ENCODE measurements around the gene APC2.

The APC2 gene

DNA sequence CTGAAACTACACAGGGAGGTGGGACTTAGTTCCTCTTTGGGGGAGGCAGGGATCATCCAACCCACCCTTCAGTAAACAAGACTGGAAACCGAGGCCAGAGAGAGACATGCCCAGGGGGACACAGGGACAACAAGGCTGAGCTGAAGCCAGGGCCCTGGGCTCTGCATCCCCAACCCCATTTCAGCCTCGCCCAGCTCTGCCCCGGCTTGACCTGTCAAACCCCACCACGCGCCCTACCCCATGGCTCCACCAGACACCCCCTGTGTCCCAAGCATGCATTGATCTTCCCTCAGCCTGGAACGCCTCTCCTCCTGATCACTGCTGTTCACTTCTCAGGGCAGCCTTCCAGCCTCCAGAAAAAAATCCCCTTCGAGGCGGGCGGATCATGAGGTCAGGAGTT, 2.0 kb upstream of the APC2 start:
- DNase-seq (ENCODE audit: low read depth) = no peak

DNA sequence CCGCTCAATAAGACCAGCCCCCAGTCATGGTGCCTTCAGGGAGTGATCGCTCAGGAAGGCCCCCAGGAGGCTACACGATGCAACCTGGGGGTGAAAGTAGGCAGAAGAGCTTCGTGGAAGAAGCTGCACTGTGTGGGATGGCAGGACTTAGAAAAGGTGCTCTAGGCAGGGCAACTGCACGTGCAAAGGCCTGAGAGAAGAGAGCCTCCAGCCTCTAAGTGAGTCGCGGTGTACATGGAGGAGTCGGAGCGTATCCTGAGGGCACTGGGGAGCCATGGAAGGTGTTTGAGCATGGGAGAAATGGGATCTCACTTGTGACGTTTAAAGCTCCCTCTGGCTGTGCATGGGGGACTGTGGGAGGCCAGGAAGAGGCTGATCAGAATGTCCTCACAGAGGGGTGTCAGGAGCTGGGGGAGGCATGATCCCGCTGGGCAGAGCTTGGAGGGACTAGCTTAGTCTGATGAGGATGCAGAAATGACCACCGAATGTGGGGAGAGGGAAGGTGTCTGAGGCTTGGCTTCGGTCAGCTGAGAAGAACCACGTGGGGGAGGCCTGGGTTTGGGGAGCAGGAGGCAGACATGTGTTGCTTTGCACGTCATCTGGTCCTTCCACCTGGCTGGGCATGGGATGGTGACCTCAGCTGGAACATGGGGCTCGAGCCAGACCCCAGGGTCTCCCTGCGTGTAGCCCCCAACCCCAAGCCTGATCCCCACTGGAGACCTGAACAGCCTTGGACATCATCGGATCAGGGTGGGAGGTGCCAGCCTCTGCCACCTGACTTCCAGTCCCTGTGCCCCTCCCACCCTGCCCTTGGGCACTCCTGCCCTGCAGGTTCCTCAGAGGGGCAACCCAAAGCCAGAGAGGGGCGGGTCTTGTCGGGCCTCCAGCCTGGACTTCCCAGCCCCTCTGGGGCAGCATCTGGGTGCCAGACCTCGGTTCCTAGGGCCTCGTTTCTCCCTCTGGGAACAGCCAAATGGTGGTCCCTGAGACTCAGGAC, 1.1 kb downstream of the APC2 start:
- no peak for DNase-seq (ENCODE audit: low read depth)

DNA sequence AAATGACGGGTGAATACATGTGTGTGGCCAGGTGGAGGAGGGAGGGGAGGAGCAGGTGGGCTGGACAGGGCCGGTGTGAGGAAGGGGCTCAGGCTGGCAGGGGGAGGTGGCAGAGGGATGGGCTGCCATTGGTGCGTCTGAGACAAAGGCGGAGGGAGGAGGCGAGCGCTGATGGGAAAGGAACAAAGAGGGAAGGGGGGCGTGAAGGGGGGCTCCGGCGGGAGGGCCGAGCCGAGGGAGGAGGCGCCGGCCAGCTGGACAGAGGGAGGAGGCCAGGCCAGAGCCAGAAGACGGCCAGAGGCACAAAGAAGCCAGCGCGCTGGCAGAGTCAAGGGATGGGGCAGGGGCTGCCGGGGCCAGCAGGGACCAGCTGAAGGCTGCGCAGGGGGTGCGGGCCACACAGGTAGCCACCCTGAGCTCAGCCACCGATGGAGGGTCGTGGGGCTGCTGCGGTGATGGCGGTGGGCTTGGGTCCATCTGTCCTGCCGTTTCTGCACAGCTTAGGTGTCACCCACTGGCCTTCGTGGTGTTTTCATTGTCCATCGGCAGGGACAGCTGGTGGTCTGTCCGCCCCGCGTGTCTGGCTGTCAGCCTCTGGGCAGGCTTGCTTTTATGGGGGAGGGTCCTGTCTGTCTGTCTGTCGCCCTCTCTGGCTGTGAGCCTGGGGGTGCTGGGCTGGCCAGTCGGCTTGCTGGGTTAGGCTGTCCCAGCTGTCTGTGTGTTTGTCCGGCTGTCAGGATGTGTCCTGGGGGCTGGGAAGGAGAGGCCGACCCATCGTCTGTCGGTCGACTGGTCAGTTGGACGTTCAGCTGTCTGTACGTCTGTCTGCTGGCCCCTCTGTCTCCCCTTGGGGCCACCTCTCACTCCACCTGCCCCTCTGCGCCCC, 2.2 kb downstream of the APC2 start:
- no peak for DNase-seq (ENCODE audit: low read depth)

GRCh38 chr19:1452802-1453524, 3.0 kb downstream of the APC2 start:
- DNase-seq (ENCODE audit: low read depth) = no peak

- DNase-seq (ENCODE audit: low read depth) = no peak
Observed at GRCh38 chr19:1453525-1454364, 3.8 kb downstream of the APC2 start.

DNA sequence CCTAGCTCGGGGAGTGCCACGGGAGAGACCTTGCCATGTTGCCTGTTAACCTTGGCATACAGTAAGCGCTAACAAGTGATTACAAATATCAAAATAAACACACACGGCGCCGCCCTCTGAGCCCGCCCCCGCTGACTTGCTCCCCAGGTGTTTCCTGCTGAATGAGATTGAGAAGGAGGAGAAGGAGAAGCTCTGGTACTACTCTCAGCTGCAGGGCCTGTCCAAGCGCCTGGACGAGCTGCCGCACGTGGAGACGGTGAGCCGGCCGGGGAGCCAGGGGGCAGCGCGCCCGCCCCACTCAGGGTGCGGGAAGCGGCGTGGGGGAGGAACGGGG, 5.0 kb downstream of the APC2 start:
- no peak for DNase-seq (ENCODE audit: low read depth)

GRCh38 chr19:1455336-1456120, 5.6 kb downstream of the APC2 start:
- no peak for DNase-seq (ENCODE audit: low read depth)

DNA sequence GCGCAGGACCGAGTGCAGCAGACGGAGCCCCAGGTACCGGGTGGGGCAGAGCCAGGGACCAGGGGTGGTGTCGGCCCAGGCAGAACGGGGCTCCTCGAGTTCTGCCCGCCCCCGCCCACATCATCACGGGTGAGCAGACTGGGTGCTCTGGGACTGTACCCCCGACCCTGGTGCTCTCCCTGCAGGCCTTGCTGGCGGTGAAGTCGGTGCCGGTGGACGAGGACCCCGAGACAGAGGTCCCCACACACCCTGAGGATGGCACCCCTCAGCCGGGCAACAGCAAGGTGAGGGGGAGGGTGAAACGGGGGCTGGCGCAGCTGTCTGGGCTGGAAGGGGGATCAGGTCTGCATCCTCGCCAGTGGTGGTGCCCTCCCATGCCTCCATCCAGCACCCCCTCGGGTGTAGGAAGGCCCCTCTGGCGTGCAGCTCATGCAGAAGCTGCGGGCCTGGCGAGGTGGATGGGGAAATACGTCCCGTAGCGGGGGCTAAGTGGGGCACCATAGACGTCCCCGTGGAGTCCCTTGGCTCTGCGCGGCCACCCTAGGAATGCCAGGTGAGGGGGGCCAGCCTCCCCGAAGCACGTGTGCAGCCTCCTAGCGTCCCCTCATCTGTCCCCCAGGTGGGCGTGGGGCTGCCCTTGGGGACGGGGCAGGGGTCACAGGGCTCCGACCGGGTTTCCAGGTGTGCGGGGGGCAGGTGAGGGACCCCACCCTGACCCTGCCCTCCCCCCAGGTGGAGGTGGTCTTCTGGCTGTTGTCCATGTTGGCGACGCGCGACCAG, 6.4 kb downstream of the APC2 start:
- no peak for DNase-seq (ENCODE audit: low read depth)

GRCh38 chr19:1457031-1457739, 7.3 kb downstream of the APC2 start:
- no peak for DNase-seq (ENCODE audit: low read depth)

GRCh38 chr19:1457892-1458291, 8.0 kb downstream of the APC2 start:
- DNase-seq (ENCODE audit: low read depth) = no peak

GRCh38 chr19:1459479-1459878, 9.6 kb downstream of the APC2 start:
- DNase-seq (ENCODE audit: low read depth) = no peak

DNA sequence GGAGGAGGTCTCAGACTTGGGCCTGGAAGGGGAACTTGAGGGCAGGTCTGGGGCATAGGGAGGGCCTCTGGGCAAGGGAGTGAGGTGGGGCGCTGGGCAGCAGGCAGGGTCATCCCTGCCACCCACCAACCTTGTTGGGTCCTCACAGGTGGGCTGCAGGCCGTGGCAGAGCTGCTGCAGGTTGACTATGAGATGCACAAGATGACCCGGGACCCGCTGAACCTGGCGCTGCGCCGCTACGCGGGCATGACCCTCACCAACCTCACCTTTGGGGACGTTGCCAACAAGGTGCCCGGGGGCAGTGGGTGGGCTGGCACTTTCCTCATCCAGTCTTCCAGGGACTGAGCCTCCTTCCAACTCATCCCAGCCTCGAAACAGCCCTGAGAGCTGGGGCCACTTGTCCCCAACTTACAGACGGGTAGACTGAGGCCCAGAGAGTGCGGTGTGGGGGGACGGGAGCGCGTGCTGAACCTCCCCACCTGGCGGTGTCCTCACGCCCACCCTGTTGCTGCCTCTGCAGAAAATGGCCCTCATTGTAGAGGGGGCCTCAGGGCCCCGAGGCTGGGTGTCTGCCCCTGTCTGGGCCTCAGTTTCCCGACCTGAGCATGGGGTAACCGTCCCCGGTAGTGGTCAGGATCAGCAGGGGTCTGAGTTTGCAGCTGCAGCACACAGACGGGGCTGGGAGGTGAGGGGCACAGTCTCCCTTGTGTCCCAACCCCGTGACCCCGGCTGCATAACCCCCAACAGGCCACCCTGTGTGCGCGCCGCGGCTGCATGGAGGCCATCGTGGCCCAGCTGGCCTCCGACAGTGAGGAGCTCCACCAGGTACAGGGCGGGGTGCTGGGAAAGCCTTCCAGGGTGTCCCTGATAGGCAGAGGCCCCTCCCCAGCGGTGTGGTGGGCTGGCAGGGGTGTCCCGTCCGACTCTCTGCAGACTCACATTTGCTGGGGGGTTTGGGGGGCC, 10.4 kb downstream of the APC2 start:
- DNase-seq (ENCODE audit: low read depth) = no peak

DNA sequence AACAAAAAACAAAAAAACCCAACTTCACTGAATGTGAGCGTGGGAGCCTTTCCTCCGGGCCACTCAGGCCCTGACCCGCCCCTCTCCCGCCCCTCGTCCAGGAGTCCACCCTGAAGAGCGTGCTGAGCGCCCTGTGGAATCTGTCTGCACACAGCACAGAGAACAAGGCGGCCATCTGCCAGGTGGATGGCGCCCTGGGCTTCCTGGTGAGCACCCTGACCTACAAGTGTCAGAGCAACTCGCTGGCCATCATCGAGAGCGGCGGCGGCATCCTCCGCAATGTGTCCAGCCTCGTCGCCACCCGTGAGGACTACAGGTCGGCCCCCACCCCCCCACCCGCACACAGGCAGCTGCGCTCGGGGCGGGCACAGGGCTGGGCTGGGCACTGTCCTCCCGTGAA, 11.9 kb downstream of the APC2 start:
- no peak for DNase-seq (ENCODE audit: low read depth)

- peak; percentile 45 for DNase-seq (ENCODE audit: low read depth)
Observed at GRCh38 chr19:1465191-1466016, 15.5 kb downstream of the APC2 start.

- no peak for DNase-seq (ENCODE audit: low read depth)
Observed at GRCh38 chr19:1466018-1466460, 16.1 kb downstream of the APC2 start.

DNA sequence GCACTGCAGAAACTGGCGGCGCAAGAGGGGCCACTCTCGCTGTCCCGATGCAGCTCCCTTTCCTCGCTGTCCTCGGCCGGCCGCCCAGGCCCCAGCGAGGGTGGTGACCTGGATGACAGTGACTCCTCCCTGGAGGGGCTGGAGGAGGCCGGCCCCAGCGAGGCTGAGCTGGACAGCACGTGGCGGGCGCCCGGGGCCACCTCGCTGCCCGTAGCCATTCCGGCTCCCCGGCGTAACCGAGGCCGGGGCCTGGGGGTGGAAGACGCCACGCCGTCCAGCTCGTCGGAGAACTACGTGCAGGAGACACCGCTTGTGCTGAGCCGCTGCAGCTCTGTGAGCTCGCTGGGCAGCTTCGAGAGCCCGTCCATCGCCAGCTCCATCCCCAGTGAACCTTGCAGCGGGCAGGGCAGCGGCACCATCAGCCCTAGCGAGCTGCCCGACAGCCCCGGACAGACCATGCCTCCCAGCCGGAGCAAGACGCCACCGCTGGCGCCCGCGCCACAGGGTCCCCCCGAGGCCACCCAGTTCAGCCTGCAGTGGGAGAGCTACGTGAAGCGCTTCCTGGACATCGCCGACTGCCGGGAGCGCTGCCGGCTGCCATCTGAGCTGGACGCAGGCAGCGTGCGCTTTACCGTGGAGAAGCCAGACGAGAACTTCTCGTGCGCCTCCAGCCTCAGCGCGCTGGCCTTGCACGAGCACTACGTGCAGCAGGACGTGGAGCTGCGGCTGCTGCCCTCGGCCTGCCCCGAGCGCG, 16.7 kb downstream of the APC2 start:
- DNase-seq (ENCODE audit: low read depth) = no peak

- DNase-seq (ENCODE audit: low read depth) = no peak
Observed at GRCh38 chr19:1467215-1467489, 17.2 kb downstream of the APC2 start.
